CD14-positive monocyte (primary cell): ENCODE results near the gene SRRM3. TPM values are rescaled to one million over a fixed set of nuclear protein-coding genes. Genes with fewer than 3 reads are reported as not detected.
"Not testable (repeated sequence)": the region's sequence is repeated elsewhere in the genome, so short reads cannot be mapped to it uniquely, and the experiment has no call there.

ENCODE experiments used
- DNase-seq, 3 donors: peaks; one replicate each; pipeline ENCODE4 v3.0.0-alpha.2; 2011 to 2022
- H2AFZ ChIP-seq: 2 replicates; pipeline ENCODE4 v1.6.0; 2012; ENCODE audit warnings: mild to moderate bottlenecking, low read depth, low read length, inconsistent platforms; ENCODE audit not compliant: insufficient read depth, poor library complexity, severe bottlenecking
- H3K27ac ChIP-seq, 2 donors: 1 replicate in 1 of 2; 2 replicates in 1 of 2; pipeline ENCODE4 v1.5.1; 2012 to 2013; ENCODE audit warnings: low read length in 2 of 2, control low read depth in 1 of 2, inconsistent platforms in 1 of 2, low read depth in 1 of 2, mild to moderate bottlenecking in 1 of 2
- H3K27me3 ChIP-seq, 2 donors: one replicate each; pipeline versions ENCODE4 v1.6.0 to v1.6.1; 2011 to 2013; ENCODE audit warnings: low read length in 2 of 2; ENCODE audit not compliant: control insufficient read depth in 2 of 2, insufficient read depth in 2 of 2
- H3K36me3 ChIP-seq, 2 donors: replicated peaks in 1 of 2; 1 replicate in 1 of 2; 2 replicates in 1 of 2; pipeline versions ENCODE4 v1.5.1 to v1.6.1; 2012 to 2013; ENCODE audit warnings: low read length in 2 of 2, control low read depth in 1 of 2, inconsistent platforms in 1 of 2, mild to moderate bottlenecking in 1 of 2; ENCODE audit not compliant: insufficient read depth in 2 of 2, control insufficient read depth in 1 of 2
- H3K4me1 ChIP-seq, 2 donors: 1 replicate in 1 of 2; 2 replicates in 1 of 2; pipeline versions ENCODE4 v1.5.1 to v1.6.1; 2012 to 2013; ENCODE audit warnings: low read length in 2 of 2, control low read depth in 1 of 2, inconsistent platforms in 1 of 2, mild to moderate bottlenecking in 1 of 2, moderate library complexity in 1 of 2; ENCODE audit not compliant: insufficient read depth in 2 of 2, control insufficient read depth in 1 of 2
- H3K4me2 ChIP-seq: replicated peaks from 2 replicates; pipeline ENCODE3; 2012; ENCODE audit warnings: low read length, moderate library complexity, mild to moderate bottlenecking; ENCODE audit not compliant: poor library complexity, severe bottlenecking; ENCODE audit errors: extremely low read depth
- H3K4me3 ChIP-seq, 3 experiments: fragments of 200-600 bp in 1 of 3; sonication (generic) in 1 of 3; replicated peaks in 1 of 3; 1 replicate in 2 of 3; 2 replicates in 1 of 3; pipeline ENCODE4 v1.5.1; 2011 to 2013; ENCODE audit warnings: low read length in 3 of 3, mild to moderate bottlenecking in 3 of 3, control low read depth in 2 of 3, low read depth in 2 of 3, inconsistent platforms in 1 of 3, moderate library complexity in 1 of 3
- H3K79me2 ChIP-seq: 2 replicates; pipeline ENCODE4 v1.6.0; 2012; ENCODE audit warnings: mild to moderate bottlenecking, control low read depth, inconsistent platforms, low read length, moderate library complexity; ENCODE audit not compliant: insufficient read depth
- H3K9ac ChIP-seq: 2 replicates; pipeline ENCODE4 v1.6.0; 2017; ENCODE audit warnings: low read length, mild to moderate bottlenecking; ENCODE audit not compliant: insufficient read depth, poor library complexity, severe bottlenecking
- H3K9me3 ChIP-seq, 2 donors: replicated peaks in 1 of 2; 1 replicate in 1 of 2; 2 replicates in 1 of 2; pipeline versions ENCODE4 v1.5.1 to v1.6.1; 2012 to 2013; ENCODE audit warnings: low read length in 2 of 2, control low read depth in 1 of 2; ENCODE audit not compliant: control insufficient read depth in 1 of 2, insufficient read depth in 1 of 2
- H4K20me1 ChIP-seq: 2 replicates; pipeline ENCODE4 v1.6.0; 2012; ENCODE audit warnings: mild to moderate bottlenecking, low read length, control low read depth, moderate library complexity; ENCODE audit not compliant: insufficient read depth
- H3K27ac Mint-ChIP-seq, 7 donors: one replicate each; pipeline ENCODE4 v1.8.0; 2020; ENCODE audit warnings: mild to moderate bottlenecking in 7 of 7, mixed read lengths in 7 of 7, moderate library complexity in 6 of 7, inconsistent platforms in 2 of 7
- H3K27me3 Mint-ChIP-seq, 3 donors: one replicate each; pipeline ENCODE4 v1.8.0; 2021 to 2022; ENCODE audit warnings: low read depth in 3 of 3, mild to moderate bottlenecking in 3 of 3, mixed read lengths in 3 of 3, moderate library complexity in 3 of 3, inconsistent platforms in 1 of 3
- H3K36me3 Mint-ChIP-seq, 2 donors: one replicate each; pipeline ENCODE4 v1.8.0; 2020; ENCODE audit warnings: mixed read lengths in 2 of 2, inconsistent platforms in 1 of 2, mild to moderate bottlenecking in 1 of 2
- H3K4me1 Mint-ChIP-seq: one replicate; pipeline ENCODE4 v1.8.0; 2020; ENCODE audit warnings: mild to moderate bottlenecking, mixed read lengths
- H3K4me3 Mint-ChIP-seq, 2 donors: one replicate each; pipeline ENCODE4 v1.8.0; 2020; ENCODE audit warnings: mild to moderate bottlenecking in 2 of 2, mixed read lengths in 2 of 2, moderate library complexity in 1 of 2
- H3K9me3 Mint-ChIP-seq, 7 donors: one replicate each; pipeline ENCODE4 v1.8.0; 2020 to 2022; ENCODE audit warnings: mixed read lengths in 7 of 7, mild to moderate bottlenecking in 6 of 7, moderate library complexity in 6 of 7, inconsistent platforms in 2 of 7
- CTCF ChIP-seq: fragments of 200-600 bp; IDR thresholded peaks from one replicate; pipeline ENCODE4 v1.8.0; 2022; ENCODE audit warnings: antibody characterized with exemption, mild to moderate bottlenecking
- WGBS: methylation state at CpG from one replicate; pipeline ENCODE4 v1.1.5; 2013; ENCODE audit warnings: missing lambda C conversion rate; ENCODE audit not compliant: insufficient coverage; 5-methylcytosine and 5-hydroxymethylcytosine counted together
- intact Hi-C, 2 donors: fragments of 100-400 bp; cut with micrococcal nuclease; formaldehyde crosslinking; loops; one replicate each; pipeline versions ENCODE4 v1.15.0 to v1.15.1; 2023
- polyA plus RNA-seq, 3 donors: library from polyadenylated mRNA; depleted of rRNA in 1 of 3; unstranded in 2 of 3; stranded (reverse) in 1 of 3; fragments of 300-500 nt in 2 of 3; fragments of >200 nt in 1 of 3; fragmentation: Illumina TruSeq in 2 of 3; gene quantifications; 1 replicate in 2 of 3; 2 replicates in 1 of 3; pipeline ENCODE4 v1.2.3, GENCODE V29; 2012 to 2021

The SRRM3 gene
- polyA plus RNA-seq, 3 donors = not detected

DNA sequence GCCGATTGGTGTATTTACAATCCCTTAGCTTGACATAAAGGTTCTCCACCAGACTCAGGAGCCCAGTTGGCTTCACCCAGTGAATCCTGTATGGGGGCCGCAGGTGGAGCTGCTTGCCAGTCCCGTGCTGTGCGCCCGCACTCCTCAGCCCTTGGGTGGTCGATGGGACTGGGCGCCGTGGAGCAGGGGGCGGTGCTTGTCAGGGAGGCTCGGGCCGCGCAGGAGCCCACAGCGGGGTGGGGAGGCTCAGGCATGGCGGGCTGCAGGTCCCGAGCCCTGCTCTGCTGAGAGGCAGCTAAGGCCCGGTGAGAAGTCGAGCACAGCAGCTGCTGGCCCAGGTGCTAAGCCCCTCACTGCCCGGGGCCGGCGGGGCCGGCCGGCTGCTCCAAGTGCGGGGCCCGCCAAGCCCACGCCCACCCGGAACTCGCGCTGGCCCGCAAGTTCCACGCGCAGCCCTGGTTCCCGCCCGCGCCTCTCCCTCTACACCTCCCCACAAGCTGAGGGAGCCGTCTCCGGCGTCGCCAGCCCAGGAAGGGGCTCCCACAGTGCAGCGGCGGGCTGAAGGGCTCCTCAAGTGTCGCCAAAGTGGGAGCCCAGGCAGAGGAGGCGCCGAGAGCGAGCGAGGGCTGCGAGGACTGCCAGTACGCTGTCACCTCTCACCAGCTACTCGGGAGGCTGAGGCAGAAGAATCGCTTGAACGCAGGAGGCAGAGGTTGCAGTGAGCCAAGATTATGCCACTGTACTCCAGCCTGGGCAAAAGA lies 107.8 kb downstream of the SRRM3 start:
- H3K27ac Mint-ChIP-seq = peak overlapping the region in 1 of 7 donors; percentile 48
- not testable (repeated sequence) for H3K36me3 Mint-ChIP-seq

GRCh38 chr7:76310102-76310957 lies 108.6 kb downstream of the SRRM3 start:
- no peaks in the 10 kb centered on the region for H3K79me2 ChIP-seq
- no peak overlapping the region for H3K9ac ChIP-seq
- H3K4me1 Mint-ChIP-seq = peaks cover 4% of the 10 kb centered on the region
- no peak overlapping the region for H3K4me3 ChIP-seq
- H3K27me3 Mint-ChIP-seq = no peaks in the 10 kb centered on the region
- H3K9me3 ChIP-seq = no peaks in the 10 kb centered on the region
- no peak for TF ChIP-seq CTCF
- peaks cover 0 to 3% of the 10 kb centered on the region in 2 donors for H3K4me1 ChIP-seq
- no peak for DNase-seq
- intact Hi-C loops = loop anchor here (5.0 to 10.0 kb wide), 2 partner anchors 133 to 136 kb away; no protein-coding TSS in a partner anchor
- H3K27ac ChIP-seq = no peak overlapping the region
- H4K20me1 ChIP-seq = no peaks in the 10 kb centered on the region
- WGBS = 95% methylated on average over 17 of the region's 21 CpGs
- H3K36me3 Mint-ChIP-seq = no peaks in the 10 kb centered on the region
- no peak overlapping the region for H3K4me2 ChIP-seq
- H3K4me3 Mint-ChIP-seq = no peak overlapping the region
- H3K27me3 ChIP-seq = no peaks in the 10 kb centered on the region
- H3K27ac Mint-ChIP-seq = peak overlapping the region in 1 of 7 donors; percentile 48
- H2AFZ ChIP-seq = no peak overlapping the region
- no peaks in the 10 kb centered on the region for H3K36me3 ChIP-seq
- H3K9me3 Mint-ChIP-seq = peaks cover 0 to 7% (median 0%) of the 10 kb centered on the region in 7 donors

More for the DNA sequence above, 107.8 kb downstream of the SRRM3 start:
- H3K4me1 Mint-ChIP-seq, H3K79me2 ChIP-seq, H2AFZ ChIP-seq, H3K9me3 ChIP-seq, H3K4me1 ChIP-seq, H3K4me3 Mint-ChIP-seq, H3K4me3 ChIP-seq, H3K36me3 ChIP-seq, DNase-seq, H3K4me2 ChIP-seq, H3K27ac ChIP-seq, H3K27me3 ChIP-seq, H3K9ac ChIP-seq, H3K9me3 Mint-ChIP-seq, H4K20me1 ChIP-seq, H3K27me3 Mint-ChIP-seq: not testable (repeated sequence)
- WGBS = 97% methylated on average over 37 of the region's 50 CpGs
- intact Hi-C loops = loop anchor here (2.0 to 10.0 kb wide), 3 partner anchors 17 to 135 kb away; no protein-coding TSS in a partner anchor

- H3K4me1 Mint-ChIP-seq, H3K4me1 ChIP-seq, H3K27me3 ChIP-seq, H3K79me2 ChIP-seq, H3K36me3 ChIP-seq, H3K27ac Mint-ChIP-seq, H3K27ac ChIP-seq, DNase-seq, H3K9ac ChIP-seq, H3K9me3 ChIP-seq, H3K36me3 Mint-ChIP-seq, H3K27me3 Mint-ChIP-seq, H3K4me3 ChIP-seq, H3K4me2 ChIP-seq, H3K4me3 Mint-ChIP-seq, H4K20me1 ChIP-seq, H3K9me3 Mint-ChIP-seq, H2AFZ ChIP-seq: not testable (repeated sequence)
- intact Hi-C loops = loop anchor here (5.0 to 10.0 kb wide), 2 partner anchors 135 to 137 kb away; no protein-coding TSS in a partner anchor
- 100% methylated on average over 5 of the region's 6 CpGs for WGBS
Observed at GRCh38 chr7:76311838-76312237, 110.1 kb downstream of the SRRM3 start.
